Measurements from ENCODE around the gene ITPK1. TPM values are rescaled to one million over a fixed set of nuclear protein-coding genes. Genes with fewer than 3 reads are reported as not detected.

The ITPK1 gene
- total RNA-seq, 1 donor from 2014 or later: 112 TPM

GRCh38 chr14:93083917-93084316 is 31.8 kb downstream of the ITPK1 start:
- no peaks in the 10 kb centered on the region for H3K27me3 ChIP-seq (ENCODE audit: low read depth)
- DNase-seq: no peak
- no peak overlapping the region for H3K4me3 ChIP-seq
- H3K36me3 ChIP-seq: no peaks in the 10 kb centered on the region
- intact Hi-C loops (cut with micrococcal nuclease): no loop called here
- H3K9me3 ChIP-seq (replicated peaks): no peaks in the 10 kb centered on the region
- no peak for TF ChIP-seq CTCF (IDR thresholded peaks at IDR 0.05; ENCODE audit: borderline replicate concordance)
- peak overlapping the region; percentile 89 for H3K27ac ChIP-seq (replicated peaks)
- H3K4me1 ChIP-seq: peaks cover 86% of the 10 kb centered on the region

- no peaks in the 10 kb centered on the region for H3K9me3 ChIP-seq (replicated peaks)
- H3K4me1 ChIP-seq: peaks cover 86% of the 10 kb centered on the region
- intact Hi-C loops (cut with micrococcal nuclease): no loop called here
- no peaks in the 10 kb centered on the region for H3K27me3 ChIP-seq (ENCODE audit: low read depth)
- H3K36me3 ChIP-seq: no peaks in the 10 kb centered on the region
- no peak for DNase-seq
- peak overlapping the region; percentile 89 for H3K27ac ChIP-seq (replicated peaks)
- H3K4me3 ChIP-seq: no peak overlapping the region
- no peak for TF ChIP-seq CTCF (IDR thresholded peaks at IDR 0.05; ENCODE audit: borderline replicate concordance)
Observed at GRCh38 chr14:93082576-93083001, 33.1 kb downstream of the ITPK1 start.

GRCh38 chr14:93081876-93082570 is 33.7 kb downstream of the ITPK1 start:
- peaks cover 82% of the 10 kb centered on the region for H3K4me1 ChIP-seq
- no peaks in the 10 kb centered on the region for H3K9me3 ChIP-seq (replicated peaks)
- H3K4me3 ChIP-seq: no peak overlapping the region
- TF ChIP-seq CTCF (IDR thresholded peaks at IDR 0.05; ENCODE audit: borderline replicate concordance): no peak
- no peaks in the 10 kb centered on the region for H3K36me3 ChIP-seq
- H3K27me3 ChIP-seq (ENCODE audit: low read depth): no peaks in the 10 kb centered on the region
- intact Hi-C loops (cut with micrococcal nuclease): no loop called here
- DNase-seq: no peak
- peak overlapping the region; percentile 89 for H3K27ac ChIP-seq (replicated peaks)

- H3K27ac ChIP-seq (replicated peaks): no peak overlapping the region
- TF ChIP-seq CTCF (IDR thresholded peaks at IDR 0.05; ENCODE audit: borderline replicate concordance): no peak
- H3K27me3 ChIP-seq (ENCODE audit: low read depth): no peaks in the 10 kb centered on the region
- DNase-seq: no peak
- peaks cover 70% of the 10 kb centered on the region for H3K4me1 ChIP-seq
- intact Hi-C loops (cut with micrococcal nuclease): no loop called here
- H3K36me3 ChIP-seq: no peaks in the 10 kb centered on the region
- no peaks in the 10 kb centered on the region for H3K9me3 ChIP-seq (replicated peaks)
- H3K4me3 ChIP-seq: no peak overlapping the region
Observed at GRCh38 chr14:93079865-93080403, 35.8 kb downstream of the ITPK1 start.

- intact Hi-C loops (cut with micrococcal nuclease): no loop called here
- Histone ChIP-seq H3K27me3 (ENCODE audit: low read depth) (no peaks in the 10 kb centered on the region), H3K36me3 (no peaks in the 10 kb centered on the region), H3K4me3 (no peak overlapping the region), H3K9me3 (replicated peaks) (no peaks in the 10 kb centered on the region), H3K4me1 (peaks cover 70% of the 10 kb centered on the region), H3K27ac (replicated peaks) (no peak overlapping the region)
- TF ChIP-seq CTCF (IDR thresholded peaks at IDR 0.05; ENCODE audit: borderline replicate concordance): no peak
- no peak for DNase-seq
Observed at GRCh38 chr14:93079321-93079720, 36.4 kb downstream of the ITPK1 start.
